ENCODE measurements around the gene SPNS1.

- no peak for TF ChIP-seq POLR2A (IDR thresholded peaks at IDR 0.05; ENCODE audit: low read length)
- TF ChIP-seq GATA1 (IDR thresholded peaks at IDR 0.05; ENCODE audit: low read depth, low read length), result no peak
Measured at GRCh38 chr16:28946681-28947080, 27.9 kb upstream of the SPNS1 start.
